ENCODE measurements around the gene PHLDA2.

PHLDA2 gene

GRCh38 chr11:2928605-2929530 lies at the start of gene PHLDA2:
PHLDA2 (minus strand) TSS chr11:2929420; CDS start chr11:2929364, 56 bp downstream.
- Histone ChIP-seq H3K27me3 (ENCODE audit: insufficient read depth, low read length) (peaks cover 57% of the 10 kb centered on the region), H3K36me3 (ENCODE audit: insufficient read depth, low read depth, low read length) (no peaks in the 10 kb centered on the region), H3K27ac (ENCODE audit: low read length) (no peak within 1 kb of the TSS), H3K9me3 (ENCODE audit: insufficient read depth, low read depth, low read length) (no peaks in the 10 kb centered on the region), H3K9ac (ENCODE audit: low read depth, low read length) (peak within 1 kb of the TSS; percentile 37; the same call in 1 of the 2 replicates), H3K4me1 (ENCODE audit: insufficient read depth, low read length) (0 out of 2 replicates have a peak, but pooled peaks cover 4% of the 10 kb centered on the region), H3K4me3 (ENCODE audit: low read length) (peak within 1 kb of the TSS; percentile 62)

- H3K4me3 ChIP-seq (ENCODE audit: low read length): no peak overlapping the region
- H3K9me3 ChIP-seq (ENCODE audit: insufficient read depth, low read depth, low read length): no peaks in the 10 kb centered on the region
- no peaks in the 10 kb centered on the region for H3K4me1 ChIP-seq (ENCODE audit: insufficient read depth, low read length)
- no peak overlapping the region for H3K27ac ChIP-seq (ENCODE audit: low read length)
- no peak overlapping the region for H3K9ac ChIP-seq (ENCODE audit: low read depth, low read length)
- H3K27me3 ChIP-seq (ENCODE audit: insufficient read depth, low read length): no peaks in the 10 kb centered on the region
- peaks cover 73% of the 10 kb centered on the region for H3K36me3 ChIP-seq (ENCODE audit: insufficient read depth, low read depth, low read length)
Observed at GRCh38 chr11:2977113-2977512, 47.9 kb upstream of the PHLDA2 start.

DNA sequence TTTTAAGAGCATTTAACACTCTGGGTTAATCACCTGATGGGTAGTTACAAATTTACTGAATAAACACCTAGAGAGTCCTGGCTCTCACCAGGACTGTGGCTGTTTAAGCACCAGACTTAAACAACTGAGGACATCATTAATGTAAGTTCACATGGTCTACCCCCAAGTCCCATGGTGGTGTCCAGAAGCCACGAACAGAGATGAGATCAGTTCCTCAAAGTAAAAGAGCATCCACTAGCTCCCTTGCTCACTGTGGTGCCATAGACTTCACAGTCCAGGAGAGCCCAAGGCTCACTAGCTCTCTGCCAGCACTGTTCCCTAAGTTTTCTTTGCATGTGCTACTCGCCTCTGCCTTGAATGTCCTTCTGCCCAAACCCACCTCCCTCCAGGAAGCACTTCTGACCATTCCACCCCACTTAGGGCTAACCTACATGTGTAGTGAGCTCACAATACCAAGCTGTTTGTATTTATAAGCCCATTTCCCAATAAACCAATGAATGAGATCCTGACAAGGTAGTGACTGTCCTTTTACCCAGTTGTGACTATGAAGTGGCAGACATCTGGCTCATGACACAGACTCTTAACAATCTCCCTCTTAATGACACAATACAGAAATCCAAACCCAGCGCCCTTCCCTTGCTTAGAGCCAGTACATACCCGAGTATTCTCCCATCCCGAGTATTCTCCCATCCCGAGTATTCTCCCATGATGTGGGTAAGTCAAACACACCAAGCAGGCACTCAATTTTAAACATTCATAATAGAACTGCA lies 47.3 kb upstream of the PHLDA2 start:
- Histone ChIP-seq H3K9me3 (ENCODE audit: insufficient read depth, low read depth, low read length) (no peaks in the 10 kb centered on the region), H3K36me3 (ENCODE audit: insufficient read depth, low read depth, low read length) (peaks cover 80% of the 10 kb centered on the region), H3K4me3 (ENCODE audit: low read length) (no peak overlapping the region), H3K27me3 (ENCODE audit: insufficient read depth, low read length) (no peaks in the 10 kb centered on the region), H3K27ac (ENCODE audit: low read length) (no peak overlapping the region), H3K4me1 (ENCODE audit: insufficient read depth, low read length) (no peaks in the 10 kb centered on the region), H3K9ac (ENCODE audit: low read depth, low read length) (no peak overlapping the region)

- H3K4me3 ChIP-seq (ENCODE audit: low read length): no peak overlapping the region
- no peaks in the 10 kb centered on the region for H3K9me3 ChIP-seq (ENCODE audit: insufficient read depth, low read depth, low read length)
- no peak overlapping the region for H3K27ac ChIP-seq (ENCODE audit: low read length)
- H3K4me1 ChIP-seq (ENCODE audit: insufficient read depth, low read length): no peaks in the 10 kb centered on the region
- no peaks in the 10 kb centered on the region for H3K27me3 ChIP-seq (ENCODE audit: insufficient read depth, low read length)
- H3K36me3 ChIP-seq (ENCODE audit: insufficient read depth, low read depth, low read length): peaks cover 89% of the 10 kb centered on the region
- H3K9ac ChIP-seq (ENCODE audit: low read depth, low read length): no peak overlapping the region
Observed at GRCh38 chr11:2975594-2975993, 46.4 kb upstream of the PHLDA2 start.

DNA sequence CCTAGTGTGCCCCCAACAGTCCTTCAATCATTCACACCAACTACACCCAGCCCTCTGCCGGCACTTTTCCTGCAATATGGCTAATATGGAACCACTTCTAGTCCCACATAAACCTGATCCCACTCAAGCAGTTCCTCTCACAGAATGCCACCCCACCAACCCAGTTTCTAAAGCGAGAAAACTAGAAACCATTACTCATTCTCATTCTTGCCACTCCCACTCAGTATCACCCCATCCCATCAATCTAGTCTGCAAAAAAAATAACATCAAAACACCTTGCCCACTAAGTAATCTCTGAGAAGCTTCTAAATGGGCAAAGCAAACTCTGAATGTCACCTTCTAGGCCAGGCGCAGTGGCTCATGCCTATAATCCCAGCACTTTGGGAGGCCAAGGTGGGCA lies 45.1 kb upstream of the PHLDA2 start:
- no peak overlapping the region for H3K27ac ChIP-seq (ENCODE audit: low read length)
- peaks cover 100% of the 10 kb centered on the region for H3K36me3 ChIP-seq (ENCODE audit: insufficient read depth, low read depth, low read length)

GRCh38 chr11:2968341-2968900 lies 39.2 kb upstream of the PHLDA2 start:
- Histone ChIP-seq H3K27ac (ENCODE audit: low read length) (no peak overlapping the region), H3K9me3 (ENCODE audit: insufficient read depth, low read depth, low read length) (no peaks in the 10 kb centered on the region), H3K4me3 (ENCODE audit: low read length) (no peak overlapping the region), H3K9ac (ENCODE audit: low read depth, low read length) (no peak overlapping the region), H3K4me1 (ENCODE audit: insufficient read depth, low read length) (no peaks in the 10 kb centered on the region), H3K27me3 (ENCODE audit: insufficient read depth, low read length) (no peaks in the 10 kb centered on the region), H3K36me3 (ENCODE audit: insufficient read depth, low read depth, low read length) (peaks cover 97% of the 10 kb centered on the region)

More for the DNA sequence above, 45.1 kb upstream of the PHLDA2 start:
- H3K9ac ChIP-seq (ENCODE audit: low read depth, low read length): no peak overlapping the region
- no peaks in the 10 kb centered on the region for H3K9me3 ChIP-seq (ENCODE audit: insufficient read depth, low read depth, low read length)
- no peaks in the 10 kb centered on the region for H3K4me1 ChIP-seq (ENCODE audit: insufficient read depth, low read length)
- no peak overlapping the region for H3K4me3 ChIP-seq (ENCODE audit: low read length)
- H3K27me3 ChIP-seq (ENCODE audit: insufficient read depth, low read length): no peaks in the 10 kb centered on the region

DNA sequence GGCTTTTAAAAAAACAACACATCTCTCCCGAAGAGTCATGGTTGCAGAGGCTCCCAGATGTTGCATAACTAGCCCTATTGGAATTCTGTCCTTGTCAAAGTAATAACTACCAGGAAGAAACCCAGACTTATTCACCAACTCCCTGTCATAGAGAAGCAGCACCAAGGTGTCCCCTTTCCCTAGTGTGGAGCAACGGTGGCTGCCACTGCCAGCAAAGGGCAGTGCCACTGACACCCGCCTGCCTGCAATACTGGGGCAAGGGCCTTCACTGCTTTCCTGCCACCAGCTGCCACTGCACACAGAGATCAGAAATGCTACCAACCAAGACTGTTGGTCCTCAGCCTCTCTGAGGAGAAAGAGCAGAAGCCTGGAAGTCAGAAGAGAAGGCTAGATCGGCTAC lies 35.6 kb upstream of the PHLDA2 start:
- no peak overlapping the region for H3K27ac ChIP-seq (ENCODE audit: low read length)
- no peaks in the 10 kb centered on the region for H3K27me3 ChIP-seq (ENCODE audit: insufficient read depth, low read length)
- H3K36me3 ChIP-seq (ENCODE audit: insufficient read depth, low read depth, low read length): peaks cover 93% of the 10 kb centered on the region

GRCh38 chr11:2963761-2964160 lies 34.5 kb upstream of the PHLDA2 start:
- no peak overlapping the region for H3K27ac ChIP-seq (ENCODE audit: low read length)
- H3K27me3 ChIP-seq (ENCODE audit: insufficient read depth, low read length): no peaks in the 10 kb centered on the region
- peaks cover 3% of the 10 kb centered on the region for H3K4me1 ChIP-seq (ENCODE audit: insufficient read depth, low read length)
- H3K9me3 ChIP-seq (ENCODE audit: insufficient read depth, low read depth, low read length): no peaks in the 10 kb centered on the region
- peaks cover 93% of the 10 kb centered on the region for H3K36me3 ChIP-seq (ENCODE audit: insufficient read depth, low read depth, low read length)
- no peak overlapping the region for H3K9ac ChIP-seq (ENCODE audit: low read depth, low read length)
- H3K4me3 ChIP-seq (ENCODE audit: low read length): no peak overlapping the region

More for the DNA sequence above, 35.6 kb upstream of the PHLDA2 start:
- Histone ChIP-seq H3K4me3 (ENCODE audit: low read length) (no peak overlapping the region), H3K9me3 (ENCODE audit: insufficient read depth, low read depth, low read length) (no peaks in the 10 kb centered on the region), H3K4me1 (ENCODE audit: insufficient read depth, low read length) (peaks cover 3% of the 10 kb centered on the region), H3K9ac (ENCODE audit: low read depth, low read length) (no peak overlapping the region)

DNA sequence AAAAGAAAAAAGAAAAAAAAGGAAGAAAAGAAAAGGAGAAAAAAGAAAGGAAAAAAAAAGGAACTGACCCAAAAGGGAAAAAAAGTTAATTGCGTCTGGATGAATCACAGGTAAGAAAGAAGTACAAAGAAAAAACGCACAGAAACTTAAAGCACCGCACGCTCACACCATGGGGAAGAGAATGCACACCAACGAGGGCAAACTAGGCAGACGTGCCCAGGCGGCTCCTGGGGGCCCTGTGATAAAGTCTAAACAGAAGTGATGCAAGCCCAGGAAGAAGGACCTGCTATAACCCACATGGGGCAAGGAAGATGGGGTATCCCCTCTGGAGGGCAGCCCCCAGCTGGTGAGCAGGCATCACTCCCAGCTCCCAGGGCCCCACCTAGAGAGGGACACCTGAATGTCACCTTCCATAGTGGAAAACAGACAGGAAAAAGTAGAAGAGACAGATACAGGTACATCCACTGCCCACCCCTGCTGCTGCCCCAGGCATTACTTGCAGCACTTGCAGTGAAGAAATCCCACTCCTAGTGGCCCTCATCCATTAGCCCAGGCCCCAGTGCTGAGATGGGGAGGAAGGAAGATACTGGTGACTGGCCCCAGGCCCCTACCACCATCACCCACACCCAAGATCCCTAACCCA lies 34.0 kb upstream of the PHLDA2 start:
- Histone ChIP-seq H3K9me3 (ENCODE audit: insufficient read depth, low read depth, low read length) (no peaks in the 10 kb centered on the region), H3K4me1 (ENCODE audit: insufficient read depth, low read length) (peaks cover 3% of the 10 kb centered on the region), H3K27me3 (ENCODE audit: insufficient read depth, low read length) (no peaks in the 10 kb centered on the region), H3K36me3 (ENCODE audit: insufficient read depth, low read depth, low read length) (peaks cover 93% of the 10 kb centered on the region), H3K4me3 (ENCODE audit: low read length) (no peak overlapping the region), H3K9ac (ENCODE audit: low read depth, low read length) (no peak overlapping the region), H3K27ac (ENCODE audit: low read length) (no peak overlapping the region)

DNA sequence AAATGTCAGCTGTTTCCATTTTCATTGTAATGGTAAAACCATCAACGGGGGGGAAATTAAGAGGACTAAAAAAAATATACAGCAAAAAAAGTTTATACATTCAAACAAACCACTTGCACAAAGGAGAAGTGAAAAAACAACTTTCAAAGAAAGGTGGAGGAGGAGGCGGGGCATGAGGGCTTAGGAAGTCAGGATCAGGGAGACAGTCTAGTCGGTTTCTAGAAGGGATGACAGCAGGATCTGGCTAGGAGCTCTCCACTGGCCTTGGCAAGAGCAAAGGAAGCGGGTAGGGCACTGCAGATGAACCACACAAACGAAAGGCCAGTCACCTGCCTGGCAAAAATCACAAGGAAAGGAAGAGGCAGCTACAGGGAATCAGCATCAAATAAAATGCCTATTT lies 31.9 kb upstream of the PHLDA2 start:
- Histone ChIP-seq H3K4me1 (ENCODE audit: insufficient read depth, low read length) (peaks cover 3% of the 10 kb centered on the region), H3K27me3 (ENCODE audit: insufficient read depth, low read length) (no peaks in the 10 kb centered on the region), H3K27ac (ENCODE audit: low read length) (no peak overlapping the region), H3K9me3 (ENCODE audit: insufficient read depth, low read depth, low read length) (no peaks in the 10 kb centered on the region), H3K36me3 (ENCODE audit: insufficient read depth, low read depth, low read length) (peaks cover 96% of the 10 kb centered on the region), H3K9ac (ENCODE audit: low read depth, low read length) (no peak overlapping the region), H3K4me3 (ENCODE audit: low read length) (no peak overlapping the region)

DNA sequence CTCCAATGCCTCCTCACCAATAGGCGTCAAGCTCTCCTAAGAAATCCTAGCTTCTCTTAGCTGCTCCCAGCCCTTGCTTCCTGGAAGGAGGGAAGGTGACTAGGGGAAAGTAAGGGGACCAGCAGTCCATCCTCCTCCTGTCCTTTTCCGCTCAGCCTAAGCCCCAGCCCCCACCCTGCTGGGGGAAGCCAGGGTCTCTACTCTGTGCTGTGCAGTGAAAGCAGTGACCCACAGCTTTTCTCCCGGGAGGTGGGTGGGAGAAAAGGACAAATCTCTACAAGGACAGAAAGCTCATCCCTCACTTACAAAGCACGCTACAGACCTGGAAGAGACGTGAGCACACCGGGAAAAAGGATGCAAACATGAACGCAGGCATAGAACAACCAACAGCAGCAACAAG lies 30.9 kb upstream of the PHLDA2 start:
- Histone ChIP-seq H3K27ac (ENCODE audit: low read length) (no peak overlapping the region), H3K4me1 (ENCODE audit: insufficient read depth, low read length) (peaks cover 3% of the 10 kb centered on the region), H3K9ac (ENCODE audit: low read depth, low read length) (no peak overlapping the region), H3K27me3 (ENCODE audit: insufficient read depth, low read length) (no peaks in the 10 kb centered on the region), H3K9me3 (ENCODE audit: insufficient read depth, low read depth, low read length) (no peaks in the 10 kb centered on the region), H3K4me3 (ENCODE audit: low read length) (no peak overlapping the region), H3K36me3 (ENCODE audit: insufficient read depth, low read depth, low read length) (peaks cover 96% of the 10 kb centered on the region)
